Measurements from ENCODE around the gene CDH13.

- TF ChIP-seq CTCF (IDR thresholded peaks at IDR 0.05) (no peak), POLR2A (IDR thresholded peaks at IDR 0.05) (no peak)
Measured at GRCh38 chr16:83356986-83357385, 730.2 kb downstream of the CDH13 start.

All from adrenal gland (tissue), 5 donors.